HepG2 (cell line): ENCODE results near the gene NDUFS1. TPM values are rescaled to one million over a fixed set of nuclear protein-coding genes. Genes with fewer than 3 reads are reported as not detected.
A peak's percentile ranks its signal among the peaks of the same experiment; 100 is the strongest.

ENCODE experiments used
- AHR ChIP-seq: IDR thresholded peaks from 2 replicates; pipeline ENCODE4 v1.6.1; 2018; ENCODE audit warnings: missing genetic modification reagents, missing compliant biosample characterization
- AKAP8 ChIP-seq: sonication (generic); formaldehyde crosslinking; IDR thresholded peaks from 2 replicates; pipeline ENCODE4 v1.5.1; 2020; ENCODE audit warnings: mild to moderate bottlenecking, missing genetic modification reagents
- DMAP1 ChIP-seq: IDR thresholded peaks from 2 replicates; pipeline ENCODE4 v1.6.1; 2016
- E2F1 ChIP-seq: sonication (generic); formaldehyde crosslinking; IDR thresholded peaks from 2 replicates; pipeline ENCODE4 v1.5.0; 2020; ENCODE audit warnings: missing genetic modification reagents
- ELF4 ChIP-seq: sonication (generic); formaldehyde crosslinking; IDR thresholded peaks from 2 replicates; pipeline ENCODE4 v1.5.0; 2020; ENCODE audit warnings: missing genetic modification reagents, mild to moderate bottlenecking, moderate library complexity, borderline replicate concordance
- ESRRA ChIP-seq: sonication (generic); formaldehyde crosslinking; IDR thresholded peaks from 2 replicates; pipeline ENCODE4 v1.5.1; 2020; ENCODE audit warnings: mild to moderate bottlenecking, low read depth, missing genetic modification reagents
- GATAD2A ChIP-seq: IDR thresholded peaks from 2 replicates; pipeline ENCODE4 v1.6.1; 2016
- ISL2 ChIP-seq: sonication (generic); formaldehyde crosslinking; IDR thresholded peaks from 2 replicates; pipeline ENCODE4 v1.5.0; 2020; ENCODE audit warnings: missing genetic modification reagents
- KLF13 ChIP-seq: sonication (generic); formaldehyde crosslinking; IDR thresholded peaks from 2 replicates; pipeline ENCODE4 v1.4.0; 2020; ENCODE audit warnings: mild to moderate bottlenecking, missing genetic modification reagents
- MYPOP ChIP-seq: sonication (generic); formaldehyde crosslinking; IDR thresholded peaks from 2 replicates; pipeline ENCODE4 v1.8.1; 2023; ENCODE audit warnings: mild to moderate bottlenecking, moderate library complexity, missing genetic modification reagents
- NFRKB ChIP-seq: fragments of 450-650 bp; IDR thresholded peaks from 2 replicates; pipeline ENCODE4 v1.6.1; 2017
- NPAS2 ChIP-seq: sonication (generic); formaldehyde crosslinking; IDR thresholded peaks from 2 replicates; pipeline ENCODE4 v1.8.0; 2022; ENCODE audit warnings: mild to moderate bottlenecking, missing genetic modification reagents, borderline replicate concordance
- NR0B2 ChIP-seq: sonication (generic); formaldehyde crosslinking; IDR thresholded peaks from 2 replicates; pipeline ENCODE4 v1.4.0; 2020; ENCODE audit warnings: mild to moderate bottlenecking, missing genetic modification reagents
- THAP9 ChIP-seq: sonication (generic); formaldehyde crosslinking; IDR thresholded peaks from 2 replicates; pipeline ENCODE4; 2020; ENCODE audit warnings: missing genetic modification reagents, mild to moderate bottlenecking, borderline replicate concordance
- XRCC5 ChIP-seq: fragments of 200-400 bp; formaldehyde crosslinking; optimal IDR thresholded peaks from 2 replicates; pipeline ENCODE3; 2017; ENCODE audit warnings: mild to moderate bottlenecking, low read length
- ZBTB34 ChIP-seq: sonication (generic); formaldehyde crosslinking; IDR thresholded peaks from 2 replicates; pipeline ENCODE4 v1.8.0; 2022; ENCODE audit warnings: mild to moderate bottlenecking, missing genetic modification reagents
- ZNF101 ChIP-seq: sonication (generic); formaldehyde crosslinking; IDR thresholded peaks from 2 replicates; pipeline ENCODE4 v1.4.0; 2020; ENCODE audit warnings: mild to moderate bottlenecking, low read depth, missing genetic modification reagents, borderline replicate concordance
- ZNF549 ChIP-seq: sonication (generic); formaldehyde crosslinking; IDR thresholded peaks from 2 replicates; pipeline ENCODE4 v1.5.0; 2020; ENCODE audit warnings: missing genetic modification reagents
- ZNF598 ChIP-seq: sonication (generic); formaldehyde crosslinking; IDR thresholded peaks from 2 replicates; pipeline ENCODE4 v1.5.1; 2020; ENCODE audit warnings: mild to moderate bottlenecking, missing genetic modification reagents, borderline replicate concordance
- polyA plus RNA-seq, 8 experiments: library from polyadenylated mRNA; depleted of rRNA in 3 of 8; stranded (reverse) in 7 of 8; unstranded in 1 of 8; fragments of >200 nt; fragmentation: Illumina TruSeq in 4 of 8; extraction: Trizol in 4 of 8; gene quantifications; 2 replicates each; pipeline versions ENCODE4 v1.2.1 to v1.2.3, GENCODE V29; 2011 to 2016; ENCODE audit warnings: low read depth in 4 of 8, missing spikeins in 1 of 8, mixed read lengths in 1 of 8; ENCODE audit not compliant: insufficient read depth in 1 of 8
- total RNA-seq, 5 experiments: library from RNA; depleted of rRNA; stranded (reverse); fragments of >200 nt; fragmentation: Illumina TruSeq; extraction: Trizol; gene quantifications; 2 replicates each; pipeline ENCODE4 v1.2.3, GENCODE V29; 2016; ENCODE audit warnings: low read depth in 1 of 5

The NDUFS1 gene
- total and polyA plus RNA-seq, 2 of the 13 experiments (the other 11 are each of a cell fraction or from before 2014, with no cell fraction given) = 139 to 242 TPM

GRCh38 chr2:206159346-206160124 is at the start of gene NDUFS1, which contains the start of gene EEF1B2 (continued):
- TF ChIP-seq AHR (peak; percentile 22; the same call in 1 of the 2 replicates), E2F1 (CRISPR knock-in tag) (peak; percentile 97), ZNF598 (CRISPR knock-in tag) (peak; percentile 95), AKAP8 (no peak), NR0B2 (CRISPR knock-in tag) (peak; percentile 88), GATAD2A (CRISPR knock-in tag) (peak; percentile 79), ELF4 (CRISPR knock-in tag) (peak; percentile 49; the same call in 1 of the 2 replicates), THAP9 (CRISPR knock-in tag) (peak; percentile 98; the same call in 1 of the 2 replicates), NPAS2 (CRISPR knock-in tag) (no peak), DMAP1 (CRISPR knock-in tag) (peak; percentile 96), XRCC5 (peak; percentile 75), NFRKB (peak; percentile 61; the same call in 1 of the 2 replicates), ISL2 (CRISPR knock-in tag) (peak; percentile 69), MYPOP (CRISPR knock-in tag) (peak; percentile 68), ZNF101 (CRISPR knock-in tag) (no peak), KLF13 (no peak), ZNF549 (CRISPR knock-in tag) (0 out of 2 replicates have a peak, but pooled peaks have one; percentile 64), ZBTB34 (peak; percentile 50; the same call in 1 of the 2 replicates), ESRRA (CRISPR knock-in tag) (peak; percentile 6; the same call in 1 of the 2 replicates)
